GM23338 (cell line): ENCODE results near the gene DRD2.

Source experiments
- CREB1 ChIP-seq: fragments of 250-450 bp; sonication (Bioruptor Pico); IDR thresholded peaks from 2 replicates; pipeline ENCODE4 v1.5.0; 2020; ENCODE audit warnings: low read depth, mild to moderate bottlenecking, moderate library complexity
- EZH2 ChIP-seq: fragments of 200-600 bp; sonication (generic); IDR thresholded peaks from one replicate; pipeline ENCODE4 v1.8.0; 2017; ENCODE audit warnings: antibody characterized with exemption, mild to moderate bottlenecking, low read depth; ENCODE audit not compliant: unreplicated experiment
- EZH2phosphoT487 ChIP-seq: fragments of 200-600 bp; sonication (generic); IDR thresholded peaks from one replicate; pipeline ENCODE4 v1.8.1; 2018; ENCODE audit warnings: antibody characterized with exemption; ENCODE audit not compliant: unreplicated experiment
- JUNB ChIP-seq: IDR thresholded peaks from one replicate; pipeline ENCODE4 v1.6.1; 2016; ENCODE audit warnings: antibody characterized with exemption; ENCODE audit not compliant: unreplicated experiment
- POLR2AphosphoS5 ChIP-seq: IDR thresholded peaks from 2 replicates; pipeline ENCODE4 v1.6.1; 2016; ENCODE audit warnings: antibody characterized with exemption, low read depth
- STAT1 ChIP-seq: IDR thresholded peaks from one replicate; pipeline ENCODE4 v1.6.1; 2016; ENCODE audit warnings: antibody characterized with exemption; ENCODE audit not compliant: unreplicated experiment
- ZNF331 ChIP-seq: fragments of 250-450 bp; sonication (Bioruptor Pico); IDR thresholded peaks from 2 replicates; pipeline ENCODE4 v1.5.0; 2020; ENCODE audit warnings: low read depth, mild to moderate bottlenecking, moderate library complexity
- TF ChIP-seq, protein P1 (sequence below), 2 experiments: fragments of 200-600 bp in 1 of 2; sonication (generic) in 1 of 2; conservative IDR thresholded peaks; 2 replicates each; pipeline versions ENCODE4 v1.5.1 to v1.6.1; 2016 to 2017; ENCODE audit warnings: antibody characterized with exemption in 2 of 2, low read depth in 2 of 2, mild to moderate bottlenecking in 2 of 2, moderate library complexity in 1 of 2
- TF ChIP-seq, protein P2 (sequence below): IDR thresholded peaks from one replicate; pipeline ENCODE4 v1.6.1; 2018; ENCODE audit warnings: antibody characterized with exemption; ENCODE audit not compliant: unreplicated experiment
- TF ChIP-seq, protein P3 (sequence below): fragments of 250-450 bp; sonication (Bioruptor Pico); IDR thresholded peaks from 2 replicates; pipeline ENCODE4 v1.5.0; 2020; ENCODE audit warnings: mild to moderate bottlenecking, moderate library complexity

DNA sequence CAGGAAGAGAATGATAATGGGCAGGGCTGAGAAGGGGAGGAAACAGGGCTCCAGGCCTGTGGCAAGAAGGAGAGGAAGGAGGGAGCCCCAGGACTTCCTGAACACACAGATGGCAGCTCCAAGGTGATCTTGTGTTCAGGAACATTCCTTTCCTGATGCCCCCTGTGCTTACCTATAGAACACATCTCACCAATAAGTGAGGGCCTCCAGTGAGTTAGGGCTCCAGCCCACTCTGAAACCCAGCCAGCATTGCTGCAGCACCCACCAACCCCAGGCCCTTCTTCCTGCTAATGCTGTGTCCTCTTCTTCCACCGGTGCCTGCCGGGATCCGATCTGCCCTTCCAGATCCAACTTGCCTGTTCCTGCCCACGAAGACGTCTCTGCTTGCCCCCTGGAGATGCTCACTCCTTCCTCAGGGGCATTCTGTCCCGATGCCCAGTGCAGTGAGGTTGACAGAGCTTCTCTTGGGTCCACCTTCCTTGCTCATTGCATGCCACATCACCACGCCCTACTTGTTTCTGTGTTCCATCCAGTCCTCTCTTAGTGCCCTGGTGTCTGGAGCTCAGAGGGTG, 70.3 kb downstream of the DRD2 start:
- TF ChIP-seq, protein P1, sequence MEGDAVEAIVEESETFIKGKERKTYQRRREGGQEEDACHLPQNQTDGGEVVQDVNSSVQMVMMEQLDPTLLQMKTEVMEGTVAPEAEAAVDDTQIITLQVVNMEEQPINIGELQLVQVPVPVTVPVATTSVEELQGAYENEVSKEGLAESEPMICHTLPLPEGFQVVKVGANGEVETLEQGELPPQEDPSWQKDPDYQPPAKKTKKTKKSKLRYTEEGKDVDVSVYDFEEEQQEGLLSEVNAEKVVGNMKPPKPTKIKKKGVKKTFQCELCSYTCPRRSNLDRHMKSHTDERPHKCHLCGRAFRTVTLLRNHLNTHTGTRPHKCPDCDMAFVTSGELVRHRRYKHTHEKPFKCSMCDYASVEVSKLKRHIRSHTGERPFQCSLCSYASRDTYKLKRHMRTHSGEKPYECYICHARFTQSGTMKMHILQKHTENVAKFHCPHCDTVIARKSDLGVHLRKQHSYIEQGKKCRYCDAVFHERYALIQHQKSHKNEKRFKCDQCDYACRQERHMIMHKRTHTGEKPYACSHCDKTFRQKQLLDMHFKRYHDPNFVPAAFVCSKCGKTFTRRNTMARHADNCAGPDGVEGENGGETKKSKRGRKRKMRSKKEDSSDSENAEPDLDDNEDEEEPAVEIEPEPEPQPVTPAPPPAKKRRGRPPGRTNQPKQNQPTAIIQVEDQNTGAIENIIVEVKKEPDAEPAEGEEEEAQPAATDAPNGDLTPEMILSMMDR (conservative IDR thresholded peaks at IDR 0.05; ENCODE audit: low read depth in 2 of 2), result no peak
- TF ChIP-seq EZH2 (no peak), CREB1 (CRISPR knock-in tag) (no peak), EZH2phosphoT487 (no peak), POLR2AphosphoS5 (no peak), ZNF331 (CRISPR knock-in tag) (no peak), STAT1 (no peak), JUNB (no peak)
- TF ChIP-seq, protein P2, sequence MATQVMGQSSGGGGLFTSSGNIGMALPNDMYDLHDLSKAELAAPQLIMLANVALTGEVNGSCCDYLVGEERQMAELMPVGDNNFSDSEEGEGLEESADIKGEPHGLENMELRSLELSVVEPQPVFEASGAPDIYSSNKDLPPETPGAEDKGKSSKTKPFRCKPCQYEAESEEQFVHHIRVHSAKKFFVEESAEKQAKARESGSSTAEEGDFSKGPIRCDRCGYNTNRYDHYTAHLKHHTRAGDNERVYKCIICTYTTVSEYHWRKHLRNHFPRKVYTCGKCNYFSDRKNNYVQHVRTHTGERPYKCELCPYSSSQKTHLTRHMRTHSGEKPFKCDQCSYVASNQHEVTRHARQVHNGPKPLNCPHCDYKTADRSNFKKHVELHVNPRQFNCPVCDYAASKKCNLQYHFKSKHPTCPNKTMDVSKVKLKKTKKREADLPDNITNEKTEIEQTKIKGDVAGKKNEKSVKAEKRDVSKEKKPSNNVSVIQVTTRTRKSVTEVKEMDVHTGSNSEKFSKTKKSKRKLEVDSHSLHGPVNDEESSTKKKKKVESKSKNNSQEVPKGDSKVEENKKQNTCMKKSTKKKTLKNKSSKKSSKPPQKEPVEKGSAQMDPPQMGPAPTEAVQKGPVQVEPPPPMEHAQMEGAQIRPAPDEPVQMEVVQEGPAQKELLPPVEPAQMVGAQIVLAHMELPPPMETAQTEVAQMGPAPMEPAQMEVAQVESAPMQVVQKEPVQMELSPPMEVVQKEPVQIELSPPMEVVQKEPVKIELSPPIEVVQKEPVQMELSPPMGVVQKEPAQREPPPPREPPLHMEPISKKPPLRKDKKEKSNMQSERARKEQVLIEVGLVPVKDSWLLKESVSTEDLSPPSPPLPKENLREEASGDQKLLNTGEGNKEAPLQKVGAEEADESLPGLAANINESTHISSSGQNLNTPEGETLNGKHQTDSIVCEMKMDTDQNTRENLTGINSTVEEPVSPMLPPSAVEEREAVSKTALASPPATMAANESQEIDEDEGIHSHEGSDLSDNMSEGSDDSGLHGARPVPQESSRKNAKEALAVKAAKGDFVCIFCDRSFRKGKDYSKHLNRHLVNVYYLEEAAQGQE, result no peak
- TF ChIP-seq, protein P3, sequence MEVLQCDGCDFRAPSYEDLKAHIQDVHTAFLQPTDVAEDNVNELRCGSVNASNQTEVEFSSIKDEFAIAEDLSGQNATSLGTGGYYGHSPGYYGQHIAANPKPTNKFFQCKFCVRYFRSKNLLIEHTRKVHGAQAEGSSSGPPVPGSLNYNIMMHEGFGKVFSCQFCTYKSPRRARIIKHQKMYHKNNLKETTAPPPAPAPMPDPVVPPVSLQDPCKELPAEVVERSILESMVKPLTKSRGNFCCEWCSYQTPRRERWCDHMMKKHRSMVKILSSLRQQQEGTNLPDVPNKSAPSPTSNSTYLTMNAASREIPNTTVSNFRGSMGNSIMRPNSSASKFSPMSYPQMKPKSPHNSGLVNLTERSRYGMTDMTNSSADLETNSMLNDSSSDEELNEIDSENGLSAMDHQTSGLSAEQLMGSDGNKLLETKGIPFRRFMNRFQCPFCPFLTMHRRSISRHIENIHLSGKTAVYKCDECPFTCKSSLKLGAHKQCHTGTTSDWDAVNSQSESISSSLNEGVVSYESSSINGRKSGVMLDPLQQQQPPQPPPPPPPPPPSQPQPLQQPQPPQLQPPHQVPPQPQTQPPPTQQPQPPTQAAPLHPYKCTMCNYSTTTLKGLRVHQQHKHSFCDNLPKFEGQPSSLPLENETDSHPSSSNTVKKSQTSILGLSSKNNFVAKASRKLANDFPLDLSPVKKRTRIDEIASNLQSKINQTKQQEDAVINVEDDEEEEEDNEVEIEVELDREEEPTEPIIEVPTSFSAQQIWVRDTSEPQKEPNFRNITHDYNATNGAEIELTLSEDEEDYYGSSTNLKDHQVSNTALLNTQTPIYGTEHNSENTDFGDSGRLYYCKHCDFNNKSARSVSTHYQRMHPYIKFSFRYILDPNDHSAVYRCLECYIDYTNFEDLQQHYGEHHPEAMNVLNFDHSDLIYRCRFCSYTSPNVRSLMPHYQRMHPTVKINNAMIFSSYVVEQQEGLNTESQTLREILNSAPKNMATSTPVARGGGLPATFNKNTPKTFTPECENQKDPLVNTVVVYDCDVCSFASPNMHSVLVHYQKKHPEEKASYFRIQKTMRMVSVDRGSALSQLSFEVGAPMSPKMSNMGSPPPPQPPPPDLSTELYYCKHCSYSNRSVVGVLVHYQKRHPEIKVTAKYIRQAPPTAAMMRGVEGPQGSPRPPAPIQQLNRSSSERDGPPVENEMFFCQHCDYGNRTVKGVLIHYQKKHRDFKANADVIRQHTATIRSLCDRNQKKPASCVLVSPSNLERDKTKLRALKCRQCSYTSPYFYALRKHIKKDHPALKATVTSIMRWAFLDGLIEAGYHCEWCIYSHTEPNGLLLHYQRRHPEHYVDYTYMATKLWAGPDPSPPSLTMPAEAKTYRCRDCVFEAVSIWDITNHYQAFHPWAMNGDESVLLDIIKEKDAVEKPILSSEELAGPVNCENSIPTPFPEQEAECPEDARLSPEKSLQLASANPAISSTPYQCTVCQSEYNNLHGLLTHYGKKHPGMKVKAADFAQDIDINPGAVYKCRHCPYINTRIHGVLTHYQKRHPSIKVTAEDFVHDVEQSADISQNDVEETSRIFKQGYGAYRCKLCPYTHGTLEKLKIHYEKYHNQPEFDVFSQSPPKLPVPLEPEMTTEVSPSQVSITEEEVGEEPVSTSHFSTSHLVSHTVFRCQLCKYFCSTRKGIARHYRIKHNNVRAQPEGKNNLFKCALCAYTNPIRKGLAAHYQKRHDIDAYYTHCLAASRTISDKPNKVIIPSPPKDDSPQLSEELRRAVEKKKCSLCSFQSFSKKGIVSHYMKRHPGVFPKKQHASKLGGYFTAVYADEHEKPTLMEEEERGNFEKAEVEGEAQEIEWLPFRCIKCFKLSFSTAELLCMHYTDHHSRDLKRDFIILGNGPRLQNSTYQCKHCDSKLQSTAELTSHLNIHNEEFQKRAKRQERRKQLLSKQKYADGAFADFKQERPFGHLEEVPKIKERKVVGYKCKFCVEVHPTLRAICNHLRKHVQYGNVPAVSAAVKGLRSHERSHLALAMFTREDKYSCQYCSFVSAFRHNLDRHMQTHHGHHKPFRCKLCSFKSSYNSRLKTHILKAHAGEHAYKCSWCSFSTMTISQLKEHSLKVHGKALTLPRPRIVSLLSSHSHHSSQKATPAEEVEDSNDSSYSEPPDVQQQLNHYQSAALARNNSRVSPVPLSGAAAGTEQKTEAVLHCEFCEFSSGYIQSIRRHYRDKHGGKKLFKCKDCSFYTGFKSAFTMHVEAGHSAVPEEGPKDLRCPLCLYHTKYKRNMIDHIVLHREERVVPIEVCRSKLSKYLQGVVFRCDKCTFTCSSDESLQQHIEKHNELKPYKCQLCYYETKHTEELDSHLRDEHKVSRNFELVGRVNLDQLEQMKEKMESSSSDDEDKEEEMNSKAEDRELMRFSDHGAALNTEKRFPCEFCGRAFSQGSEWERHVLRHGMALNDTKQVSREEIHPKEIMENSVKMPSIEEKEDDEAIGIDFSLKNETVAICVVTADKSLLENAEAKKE, result no peak
